Endothelial cell of umbilical vein (primary cell): Measurements from ENCODE around the gene NKD2.

ENCODE experiments used
- CTCF ChIP-seq, 2 donors: IDR thresholded peaks; 1 replicate in 1 of 2; 2 replicates in 1 of 2; pipeline ENCODE4 v1.5.1; 2011; ENCODE audit warnings: low read length in 2 of 2, mild to moderate bottlenecking in 2 of 2, moderate library complexity in 2 of 2, control low read depth in 1 of 2, inconsistent platforms in 1 of 2, low read depth in 1 of 2; ENCODE audit not compliant: insufficient read depth in 1 of 2; ENCODE audit errors: extremely low read depth in 1 of 2
- FOS ChIP-seq: IDR thresholded peaks from 2 replicates; pipeline ENCODE4 v1.6.1; 2011; ENCODE audit warnings: mild to moderate bottlenecking, low read length, moderate library complexity, borderline replicate concordance; ENCODE audit not compliant: insufficient read depth
- JUN ChIP-seq: IDR thresholded peaks from 2 replicates; pipeline ENCODE4 v1.6.1; 2011; ENCODE audit warnings: borderline replicate concordance, low read depth; ENCODE audit not compliant: insufficient read length, insufficient read depth
- MAX ChIP-seq: IDR thresholded peaks from 2 replicates; pipeline ENCODE4 v1.6.1; 2011; ENCODE audit not compliant: insufficient read depth, insufficient read length
- POLR2A ChIP-seq: IDR thresholded peaks from 2 replicates; pipeline ENCODE4 v1.6.1; 2012; ENCODE audit warnings: low read depth, mild to moderate bottlenecking, control low read depth, low read length
- POLR2AphosphoS5 ChIP-seq: IDR thresholded peaks from 2 replicates; pipeline ENCODE4 v1.6.1; 2012; ENCODE audit warnings: low read depth, mild to moderate bottlenecking, control low read depth, low read length, moderate library complexity; ENCODE audit not compliant: insufficient read depth

- TF ChIP-seq CTCF (IDR thresholded peaks at IDR 0.05; ENCODE audit: extremely low read depth in 1 of 2, insufficient read depth in 1 of 2, low read depth in 1 of 2, low read length in 2 of 2) (no peak), POLR2A (no peak), FOS (no peak), POLR2AphosphoS5 (no peak), JUN (no peak), MAX (no peak)
Measured at GRCh38 chr5:1009359-1010180, 968 bp downstream of the NKD2 start.
